Neural cell (in vitro differentiated cells): ENCODE results near the gene ASCL2.

Experiments
- CTCF ChIP-seq: fragments of 450-650 bp; IDR thresholded peaks from 2 replicates; pipeline ENCODE4 v1.5.1; 2014; ENCODE audit warnings: antibody characterized with exemption, mild to moderate bottlenecking, moderate library complexity; ENCODE audit not compliant: poor library complexity, severe bottlenecking
- EP300 ChIP-seq: fragments of 450-650 bp; conservative IDR thresholded peaks from 2 replicates; pipeline ENCODE4 v1.6.1; 2014; ENCODE audit warnings: antibody characterized with exemption, mild to moderate bottlenecking, moderate library complexity; ENCODE audit not compliant: poor library complexity, severe bottlenecking
- EZH2 ChIP-seq: fragments of 200-600, 300-800 bp; shearing (Covaris generic), sonication (generic); IDR thresholded peaks from 2 replicates; pipeline ENCODE4 v1.6.1; 2014; ENCODE audit warnings: antibody characterized with exemption, low read length, borderline replicate concordance, mild to moderate bottlenecking; ENCODE audit not compliant: insufficient read depth, poor library complexity, severe bottlenecking
- MXI1 ChIP-seq: fragments of 450-650 bp; conservative IDR thresholded peaks from 2 replicates; pipeline ENCODE4 v1.6.1; 2014; ENCODE audit warnings: antibody characterized with exemption, mild to moderate bottlenecking; ENCODE audit not compliant: poor library complexity, severe bottlenecking
- POLR2AphosphoS5 ChIP-seq: IDR thresholded peaks from 2 replicates; pipeline ENCODE4 v1.6.1; 2012
- RAD21 ChIP-seq: fragments of 450-650 bp; conservative IDR thresholded peaks from 2 replicates; pipeline ENCODE4 v1.6.1; 2014; ENCODE audit warnings: antibody characterized with exemption, mild to moderate bottlenecking, moderate library complexity
- REST ChIP-seq: IDR thresholded peaks from 2 replicates; pipeline ENCODE4 v1.6.1; 2012; ENCODE audit warnings: borderline replicate concordance
- TAF1 ChIP-seq: IDR thresholded peaks from 2 replicates; pipeline ENCODE4 v1.6.1; 2012; ENCODE audit warnings: low read depth

DNA sequence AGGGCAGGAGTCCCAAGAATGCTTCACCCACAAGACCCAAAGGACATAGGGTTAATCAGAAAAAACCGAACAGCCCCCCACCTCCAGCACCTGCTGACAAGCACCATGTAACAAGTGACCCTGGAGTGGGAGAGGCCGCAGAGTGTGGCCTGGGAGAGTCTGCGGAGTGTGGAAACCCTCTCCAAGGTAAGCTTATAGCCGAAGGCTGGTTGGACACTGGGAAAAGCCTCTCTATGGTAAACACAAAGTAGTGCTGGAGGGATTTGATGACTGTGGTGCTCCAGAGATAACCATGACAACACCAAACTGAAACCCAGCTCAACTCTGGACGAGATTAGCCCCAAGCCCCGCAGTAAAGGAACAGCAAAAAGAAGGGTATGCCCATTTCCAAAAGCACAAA, 19.2 kb downstream of the ASCL2 start:
- TF ChIP-seq TAF1 = no peak
- TF ChIP-seq CTCF = no peak
- TF ChIP-seq REST = no peak
- TF ChIP-seq EZH2 = no peak
- TF ChIP-seq EP300 = no peak
- no peak for TF ChIP-seq MXI1
- TF ChIP-seq POLR2AphosphoS5 = no peak
- no peak for TF ChIP-seq RAD21
